NCI-H748 (cell line): ENCODE measurements around the gene ZNF133.

Experiments
- DNase-seq: peaks from one replicate; lab custom pipeline; 2025; ENCODE audit not compliant: unreplicated experiment; lab: John Stamatoyannopoulos, UW

Gene ZNF133

GRCh38 chr20:18360635-18361034 lies 72.3 kb downstream of the ZNF133 start:
- no peak for DNase-seq

- no peak for DNase-seq
These were observed 73.4 kb downstream of the ZNF133 start for GRCh38 chr20:18361678-18362077.

GRCh38 chr20:18362916-18363315 lies 74.6 kb downstream of the ZNF133 start:
- no peak for DNase-seq

GRCh38 chr20:18363708-18364107 lies 75.4 kb downstream of the ZNF133 start:
- no peak for DNase-seq

- DNase-seq, result no peak
These were observed 76.4 kb downstream of the ZNF133 start for GRCh38 chr20:18364768-18365167.
